H1 (cell line): ENCODE data around the gene SLC35A3. TPM values are rescaled to one million over a fixed set of nuclear protein-coding genes. Genes with fewer than 3 reads are reported as not detected.
A peak's percentile ranks its signal among the peaks of the same experiment; 100 is the strongest.

Experiments
- CTCF ChIA-PET: fragments of 300-600 bp; sonication (Branson Sonifier 250); formaldehyde crosslinking; loops from one replicate; lab custom pipeline; 2021; ENCODE audit not compliant: partially characterized antibody; lab: Charles Lee
- POLR2A ChIA-PET: fragments of 300-600 bp; sonication (Branson Sonifier 250); formaldehyde crosslinking; loops from one replicate; lab custom pipeline; 2021; ENCODE audit warnings: inconsistent platforms; ENCODE audit not compliant: partially characterized antibody; lab: Charles Lee
- DNase-seq, 2 experiments: peaks; one replicate each; pipeline versions ENCODE4 v3.0.0 to v3.0.0-alpha.2; 2010 to 2022; ENCODE audit warnings: low spot score in 2 of 2, low read depth in 1 of 2, mixed read lengths in 1 of 2
- FAIRE-seq: peaks from 2 replicates; lab custom pipeline; 2011; peaks lifted over from hg19 to GRCh38; lab: Jason Lieb, UNC
- H2AFZ ChIP-seq: 2 replicates; pipeline ENCODE4 v1.8.1; 2012; ENCODE audit warnings: low read length, inconsistent platforms
- H2AK5ac ChIP-seq: 2 replicates; pipeline ENCODE4 v1.6.1; 2013; ENCODE audit warnings: low read depth, low read length
- H2BK120ac ChIP-seq: replicated peaks from 2 replicates; pipeline ENCODE3; 2013; ENCODE audit warnings: low read depth, low read length, inconsistent platforms
- H2BK12ac ChIP-seq: 2 replicates; pipeline ENCODE4 v1.6.1; 2013; ENCODE audit warnings: low read depth, low read length
- H2BK15ac ChIP-seq: 2 replicates; pipeline ENCODE4 v1.6.1; 2013; ENCODE audit warnings: low read length
- H2BK20ac ChIP-seq: 2 replicates; pipeline ENCODE4 v1.6.1; 2013; ENCODE audit warnings: low read length
- H2BK5ac ChIP-seq: 2 replicates; pipeline ENCODE4 v1.6.1; 2013; ENCODE audit warnings: low read depth, low read length
- H3K14ac ChIP-seq: 2 replicates; pipeline ENCODE4 v1.6.1; 2013; ENCODE audit warnings: inconsistent platforms; ENCODE audit not compliant: insufficient read length
- H3K18ac ChIP-seq: 2 replicates; pipeline ENCODE4 v1.6.1; 2013; ENCODE audit warnings: low read length; ENCODE audit errors: extremely low read depth
- H3K23ac ChIP-seq: 2 replicates; pipeline ENCODE4 v1.6.1; 2013; ENCODE audit warnings: inconsistent platforms; ENCODE audit not compliant: insufficient read length
- H3K23me2 ChIP-seq: 2 replicates; pipeline ENCODE4 v1.6.1; 2013; ENCODE audit warnings: low read depth, low read length
- H3K27ac ChIP-seq: 2 replicates; pipeline ENCODE4 v1.6.1; 2011; ENCODE audit warnings: low read depth, low read length, inconsistent platforms
- H3K27me3 ChIP-seq, 4 experiments: replicated peaks in 1 of 4; 1 replicate in 1 of 4; 2 replicates in 3 of 4; pipeline versions ENCODE4 v1.6.1 to v1.8.1; 2011 to 2013; ENCODE audit warnings: low read length in 3 of 4, mild to moderate bottlenecking in 3 of 4, inconsistent platforms in 2 of 4, mixed read lengths in 2 of 4, moderate library complexity in 1 of 4; ENCODE audit not compliant: control insufficient read depth in 3 of 4, insufficient read depth in 3 of 4; ENCODE audit errors: extremely low read depth in 1 of 4
- H3K36me3 ChIP-seq, 4 experiments: 2 replicates each; pipeline versions ENCODE4 v1.6.1 to v1.8.1; 2011 to 2013; ENCODE audit warnings: mild to moderate bottlenecking in 4 of 4, low read length in 3 of 4, moderate library complexity in 2 of 4, control low read depth in 1 of 4, inconsistent platforms in 1 of 4; ENCODE audit not compliant: insufficient read depth in 4 of 4, control insufficient read depth in 2 of 4
- H3K4ac ChIP-seq: replicated peaks from 2 replicates; pipeline ENCODE3; 2013; ENCODE audit warnings: low read length, low read depth, mixed read lengths, inconsistent platforms; ENCODE audit not compliant: insufficient read length
- H3K4me1 ChIP-seq, 4 experiments: replicated peaks in 1 of 4; 1 replicate in 1 of 4; 2 replicates in 3 of 4; pipeline versions ENCODE4 v1.6.1 to v1.8.1; 2011 to 2013; ENCODE audit warnings: low read length in 3 of 4, inconsistent platforms in 2 of 4, mixed read lengths in 1 of 4; ENCODE audit not compliant: insufficient read depth in 4 of 4, control insufficient read depth in 3 of 4
- H3K4me2 ChIP-seq, 2 experiments: 2 replicates each; pipeline versions ENCODE4 v1.6.1 to v1.8.1; 2011 to 2013; ENCODE audit warnings: low read depth in 2 of 2, low read length in 2 of 2, control low read depth in 1 of 2, inconsistent platforms in 1 of 2, mild to moderate bottlenecking in 1 of 2; ENCODE audit not compliant: insufficient read depth in 1 of 2
- H3K4me3 ChIP-seq, 4 experiments: fragments of 200-600, 300-600 bp in 1 of 4; sonication (generic), shearing (Covaris generic), sonication (Bioruptor Twin) in 1 of 4; 2 replicates each; pipeline versions ENCODE4 v1.5.1 to v1.8.1; 2011 to 2016; ENCODE audit warnings: low read length in 4 of 4, low read depth in 3 of 4, control low read depth in 2 of 4, inconsistent platforms in 2 of 4, mild to moderate bottlenecking in 2 of 4, mixed read lengths in 1 of 4, moderate library complexity in 1 of 4; ENCODE audit not compliant: insufficient read depth in 2 of 4; ENCODE audit errors: extremely low read depth in 1 of 4
- H3K56ac ChIP-seq: replicated peaks from 2 replicates; pipeline ENCODE3; 2013; ENCODE audit warnings: low read depth, mild to moderate bottlenecking, mixed read lengths, low read length, inconsistent platforms; ENCODE audit not compliant: insufficient read length
- H3K79me1 ChIP-seq: 2 replicates; pipeline ENCODE4 v1.6.1; 2013; ENCODE audit warnings: low read depth, low read length, control low read depth
- H3K79me2 ChIP-seq, 2 experiments: 2 replicates each; pipeline versions ENCODE4 v1.6.1 to v1.8.1; 2012 to 2013; ENCODE audit warnings: low read length in 2 of 2, mild to moderate bottlenecking in 2 of 2, inconsistent platforms in 1 of 2; ENCODE audit not compliant: insufficient read depth in 2 of 2, control insufficient read depth in 1 of 2
- H3K9ac ChIP-seq, 4 experiments: replicated peaks in 1 of 4; 1 replicate in 1 of 4; 2 replicates in 3 of 4; pipeline versions ENCODE4 v1.6.1 to v1.8.1; 2011 to 2013; ENCODE audit warnings: low read depth in 3 of 4, low read length in 3 of 4, control low read depth in 2 of 4, mild to moderate bottlenecking in 2 of 4, moderate library complexity in 2 of 4, inconsistent platforms in 1 of 4; ENCODE audit errors: extremely low read depth in 1 of 4
- H3K9me3 ChIP-seq, 2 experiments: 2 replicates each; pipeline versions ENCODE4 v1.6.1 to v1.8.1; 2012 to 2013; ENCODE audit warnings: mild to moderate bottlenecking in 2 of 2, moderate library complexity in 2 of 2, control low read depth in 1 of 2, inconsistent platforms in 1 of 2, low read depth in 1 of 2, low read length in 1 of 2, mixed read lengths in 1 of 2; ENCODE audit not compliant: insufficient read depth in 2 of 2
- H4K20me1 ChIP-seq, 2 experiments: replicated peaks in 1 of 2; 2 replicates each; pipeline versions ENCODE3 to v1.8.1; 2011 to 2013; ENCODE audit warnings: inconsistent platforms in 2 of 2, low read length in 2 of 2, mild to moderate bottlenecking in 1 of 2; ENCODE audit not compliant: insufficient read depth in 2 of 2, control insufficient read depth in 1 of 2
- H4K5ac ChIP-seq: 2 replicates; pipeline ENCODE4 v1.6.1; 2013; ENCODE audit warnings: low read length, low read depth, mixed read lengths, inconsistent platforms; ENCODE audit not compliant: insufficient read length
- H4K8ac ChIP-seq: 2 replicates; pipeline ENCODE4 v1.8.0; 2013; ENCODE audit warnings: mild to moderate bottlenecking, moderate library complexity, low read length, inconsistent platforms; ENCODE audit not compliant: insufficient read depth; ENCODE audit errors: extremely low read depth
- H4K91ac ChIP-seq: replicated peaks from 2 replicates; pipeline ENCODE3; 2013; ENCODE audit warnings: low read length, mixed read lengths, inconsistent platforms; ENCODE audit not compliant: insufficient read length
- BCL11A ChIP-seq, 2 experiments: IDR thresholded peaks; one replicate each; pipeline ENCODE4 v1.6.1; 2011; ENCODE audit warnings: low read depth in 2 of 2, low read length in 2 of 2, mild to moderate bottlenecking in 2 of 2
- CEBPB ChIP-seq: IDR thresholded peaks from 2 replicates; pipeline ENCODE4 v1.6.1; 2012; ENCODE audit warnings: low read depth, low read length
- CHD2 ChIP-seq: IDR thresholded peaks from 2 replicates; pipeline ENCODE4 v1.6.1; 2012; ENCODE audit warnings: low read length, improper control_type of control experiment
- CTBP2 ChIP-seq: IDR thresholded peaks from 2 replicates; pipeline ENCODE4 v1.7.0; 2011; ENCODE audit warnings: borderline replicate concordance, mild to moderate bottlenecking, moderate library complexity, mixed read lengths, low read length; ENCODE audit not compliant: insufficient read depth, insufficient read length
- GTF2F1 ChIP-seq: IDR thresholded peaks from 2 replicates; pipeline ENCODE4 v1.6.1; 2012; ENCODE audit warnings: low read depth, low read length, improper control_type of control experiment, borderline replicate concordance
- HDAC2 ChIP-seq, 2 experiments: fragments of 300-600 bp in 1 of 2; sonication (generic) in 1 of 2; IDR thresholded peaks; 2 replicates each; pipeline ENCODE4 v1.6.1; 2011 to 2012; ENCODE audit warnings: low read depth in 2 of 2, low read length in 2 of 2, mild to moderate bottlenecking in 2 of 2, moderate library complexity in 2 of 2, borderline replicate concordance in 1 of 2, inconsistent platforms in 1 of 2
- JUN ChIP-seq: IDR thresholded peaks from 2 replicates; pipeline ENCODE4 v1.6.1; 2011; ENCODE audit warnings: low read depth, mild to moderate bottlenecking, improper control_type of control experiment, low read length
- MAFK ChIP-seq: IDR thresholded peaks from 2 replicates; pipeline ENCODE4 v1.6.1; 2012; ENCODE audit warnings: low read depth, mild to moderate bottlenecking, improper control_type of control experiment, low read length
- NANOG ChIP-seq: IDR thresholded peaks from 2 replicates; pipeline ENCODE4 v1.6.1; 2011; ENCODE audit warnings: low read length, low read depth, mild to moderate bottlenecking, inconsistent platforms; ENCODE audit not compliant: insufficient read depth, poor library complexity, severe bottlenecking
- POLR2A ChIP-seq, 2 experiments: IDR thresholded peaks; 1 replicate in 1 of 2; 2 replicates in 1 of 2; pipeline ENCODE4 v1.6.1; 2011; ENCODE audit warnings: low read depth in 2 of 2, low read length in 2 of 2, mild to moderate bottlenecking in 2 of 2; ENCODE audit errors: control extremely low read depth in 1 of 2
- POU5F1 ChIP-seq: IDR thresholded peaks from 2 replicates; pipeline ENCODE4 v1.6.1; 2011; ENCODE audit warnings: low read depth, mild to moderate bottlenecking, low read length, moderate library complexity
- SP1 ChIP-seq: IDR thresholded peaks from 2 replicates; pipeline ENCODE4 v1.6.1; 2011; ENCODE audit warnings: low read depth, low read length
- SUZ12 ChIP-seq: fragments of 200-600 bp; sonication (generic); IDR thresholded peaks from 2 replicates; pipeline ENCODE4 v1.6.1; 2012; ENCODE audit warnings: mild to moderate bottlenecking, inconsistent platforms, low read length, moderate library complexity, mixed read lengths
- WGBS, 2 experiments: shearing (Covaris generic) in 1 of 2; methylation state at CpG; one replicate each; pipeline versions ENCODE4 v1.1.6 to v1.1.7; 2013 to 2015; ENCODE audit warnings: low lambda C conversion rate in 2 of 2, mixed read lengths in 2 of 2, inconsistent platforms in 1 of 2, low coverage in 1 of 2, missing lambda C conversion rate in 1 of 2; ENCODE audit not compliant: insufficient replicate concordance in 2 of 2, insufficient coverage in 1 of 2, insufficient read length in 1 of 2; ENCODE audit errors: extremely low coverage in 1 of 2, missing lambda C conversion rate in 1 of 2; 5-methylcytosine and 5-hydroxymethylcytosine counted together
- polyA plus RNA-seq, 7 experiments: library from polyadenylated mRNA; depleted of rRNA in 3 of 7; stranded (reverse) in 5 of 7; unstranded in 2 of 7; fragments of >200 nt in 5 of 7; fragments of 200-250 nt in 2 of 7; gene quantifications; 1 replicate in 5 of 7; 2 replicates in 1 of 7; 4 replicates in 1 of 7; pipeline versions ENCODE4 v1.2.1 to v1.2.3, GENCODE V29; 2011 to 2013; ENCODE audit warnings: missing spikeins in 2 of 7, mixed read lengths in 2 of 7
- total RNA-seq: library from RNA; stranded (reverse); fragmentation: NEBNext Ultra II Directional; extraction: Animal tissue kit (Norgen Biotek cat#: 25700); gene quantifications from 2 replicates; pipeline ENCODE4 v1.2.1, GENCODE V29; 2021
- TF ChIP-seq, protein P1 (sequence below): IDR thresholded peaks from 2 replicates; pipeline ENCODE4 v1.6.1; 2011; ENCODE audit warnings: low read length, improper control_type of control experiment

The SLC35A3 gene
- total and polyA plus RNA-seq, 2 of the 8 experiments (the other 6 are each of a cell fraction or from before 2014, with no cell fraction given), result 3.0 to 13.8 TPM

- DNase-seq, result no peak
- TF ChIP-seq CTBP2, result no peak
- TF ChIP-seq POU5F1, result no peak
- no peak for TF ChIP-seq HDAC2 (IDR thresholded peaks at IDR 0.05; ENCODE audit: borderline replicate concordance in 1 of 2, low read depth in 2 of 2, low read length in 2 of 2)
- TF ChIP-seq MAFK, result no peak
- no peak for TF ChIP-seq CEBPB
- TF ChIP-seq, protein P1, sequence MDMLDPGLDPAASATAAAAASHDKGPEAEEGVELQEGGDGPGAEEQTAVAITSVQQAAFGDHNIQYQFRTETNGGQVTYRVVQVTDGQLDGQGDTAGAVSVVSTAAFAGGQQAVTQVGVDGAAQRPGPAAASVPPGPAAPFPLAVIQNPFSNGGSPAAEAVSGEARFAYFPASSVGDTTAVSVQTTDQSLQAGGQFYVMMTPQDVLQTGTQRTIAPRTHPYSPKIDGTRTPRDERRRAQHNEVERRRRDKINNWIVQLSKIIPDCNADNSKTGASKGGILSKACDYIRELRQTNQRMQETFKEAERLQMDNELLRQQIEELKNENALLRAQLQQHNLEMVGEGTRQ, result no peak
- no peak for TF ChIP-seq JUN
- TF ChIP-seq CHD2, result no peak
- TF ChIP-seq NANOG, result no peak
- TF ChIP-seq BCL11A (IDR thresholded peaks at IDR 0.05; ENCODE audit: low read depth in 2 of 2, low read length in 2 of 2), result no peak
- no peak for TF ChIP-seq SP1
- no peak for TF ChIP-seq GTF2F1
- no peak for TF ChIP-seq SUZ12
- no peak for TF ChIP-seq POLR2A (IDR thresholded peaks at IDR 0.05; ENCODE audit: control extremely low read depth in 1 of 2, low read depth in 2 of 2, low read length in 2 of 2)
Observed at GRCh38 chr1:99964806-99965205, 5.0 kb upstream of the SLC35A3 start.

More at GRCh38 chr1:99964806-99965205, 5.0 kb upstream of the SLC35A3 start:
- no peak overlapping the region for H2BK5ac ChIP-seq
- H3K79me1 ChIP-seq, result no peaks in the 10 kb centered on the region
- H2AFZ ChIP-seq, result peak overlapping the region; percentile 27; the same call in 1 of the 2 replicates
- H4K8ac ChIP-seq, result no peak overlapping the region
- H2BK15ac ChIP-seq, result no peak overlapping the region
- ChIA-PET POLR2A (no interaction called here), CTCF (interaction anchor here (1.0 to 1.5 kb wide), 2 partner anchors 8 to 475 kb away, joined by 4 to 5 read pairs; no protein-coding TSS in a partner anchor)
- FAIRE-seq, result no peak
- H2AK5ac ChIP-seq, result no peak overlapping the region
- H3K36me3 ChIP-seq, result no peaks in the 10 kb centered on the region
- H3K18ac ChIP-seq, result no peak overlapping the region
- H3K14ac ChIP-seq, result no peak overlapping the region
- H2BK20ac ChIP-seq, result no peak overlapping the region
- no peak overlapping the region for H3K56ac ChIP-seq
- H3K27ac ChIP-seq, result no peak overlapping the region
- H3K4ac ChIP-seq, result no peak overlapping the region
- WGBS, 2 experiments, result 82% methylated on average over 3 of the region's 3 CpGs; no CpG with 5 or more reads in 1 of the 2 experiments
- no peaks in the 10 kb centered on the region for H3K27me3 ChIP-seq
- H3K4me1 ChIP-seq, result peaks cover 0 to 8% (median 2%) of the 10 kb centered on the region in 4 experiments; a peak in 2 of 7 replicates
- no peak overlapping the region for H3K9ac ChIP-seq
- no peaks in the 10 kb centered on the region for H3K79me2 ChIP-seq
- H3K4me2 ChIP-seq, result no peak overlapping the region
- H3K23ac ChIP-seq, result no peak overlapping the region
- no peak overlapping the region for H4K5ac ChIP-seq
- H3K4me3 ChIP-seq, result no peak overlapping the region
- no peaks in the 10 kb centered on the region for H4K20me1 ChIP-seq
- H4K91ac ChIP-seq, result peak overlapping the region; percentile 73
- no peak overlapping the region for H2BK12ac ChIP-seq
- no peaks in the 10 kb centered on the region for H3K9me3 ChIP-seq
- no peak overlapping the region for H2BK120ac ChIP-seq
- peaks cover 6% of the 10 kb centered on the region for H3K23me2 ChIP-seq
